Loucy (cell line): ENCODE measurements around the gene CSPG4.
"Not testable (repeated sequence)": the region's sequence is repeated elsewhere in the genome, so short reads cannot be mapped to it uniquely, and the experiment has no call there.

Source experiments
- CTCF ChIP-seq: fragments of 200-600 bp; sonication (generic); conservative IDR thresholded peaks from 2 replicates; pipeline ENCODE4 v1.5.1; 2014; ENCODE audit warnings: mild to moderate bottlenecking, antibody characterized with exemption, low read length
- EZH2phosphoT487 ChIP-seq: fragments of 200-600 bp; IDR thresholded peaks from 2 replicates; pipeline ENCODE4 v1.6.1; 2018; ENCODE audit warnings: antibody characterized with exemption, mild to moderate bottlenecking, moderate library complexity, borderline replicate concordance

- not testable (repeated sequence) for TF ChIP-seq CTCF, EZH2phosphoT487
Observed at GRCh38 chr15:75701071-75702003, 11.3 kb downstream of the CSPG4 start.
